ENCODE data around the gene CTPS2. TPM values are rescaled to one million over a fixed set of nuclear protein-coding genes. Genes with fewer than 3 reads are reported as not detected.

Gene CTPS2
- total RNA-seq, 1 donor from 2014 or later = 26.1 TPM

- Mint-ChIP-seq H3K36me3 (ENCODE audit: low read depth) (peaks cover 26% of the 10 kb centered on the region), H3K4me1 (ENCODE audit: low read depth) (peaks cover 11% of the 10 kb centered on the region), H3K27ac (ENCODE audit: unreplicated experiment) (no peak overlapping the region), H3K4me3 (ENCODE audit: unreplicated experiment) (no peak overlapping the region), H3K9me3 (ENCODE audit: low read depth) (no peaks in the 10 kb centered on the region), H3K27me3 (ENCODE audit: low read depth) (no peaks in the 10 kb centered on the region)
- TF ChIP-seq CTCF (IDR thresholded peaks at IDR 0.05) = no peak
- DNase-seq (ENCODE audit: low spot score) = no peak
Observed at GRCh38 chrX:16683007-16683664, 29.3 kb downstream of the CTPS2 start.

GRCh38 chrX:16678689-16679088 lies 33.8 kb downstream of the CTPS2 start:
- no peak overlapping the region for H3K27ac Mint-ChIP-seq (ENCODE audit: unreplicated experiment)
- H3K4me1 Mint-ChIP-seq (ENCODE audit: low read depth) = no peaks in the 10 kb centered on the region
- H3K9me3 Mint-ChIP-seq (ENCODE audit: low read depth) = no peaks in the 10 kb centered on the region
- DNase-seq (ENCODE audit: low spot score) = no peak
- H3K27me3 Mint-ChIP-seq (ENCODE audit: low read depth) = no peaks in the 10 kb centered on the region
- no peak for TF ChIP-seq CTCF (IDR thresholded peaks at IDR 0.05)
- no peak overlapping the region for H3K4me3 Mint-ChIP-seq (ENCODE audit: unreplicated experiment)
- H3K36me3 Mint-ChIP-seq (ENCODE audit: low read depth) = peaks cover 31% of the 10 kb centered on the region

- H3K9me3 Mint-ChIP-seq (ENCODE audit: low read depth) = no peaks in the 10 kb centered on the region
- no peak overlapping the region for H3K4me3 Mint-ChIP-seq (ENCODE audit: unreplicated experiment)
- peak; percentile 85 for TF ChIP-seq CTCF (IDR thresholded peaks at IDR 0.05)
- H3K4me1 Mint-ChIP-seq (ENCODE audit: low read depth) = peaks cover 20% of the 10 kb centered on the region
- peak overlapping the region; percentile 52 for H3K27ac Mint-ChIP-seq (ENCODE audit: unreplicated experiment)
- no peak for DNase-seq (ENCODE audit: low spot score)
- H3K27me3 Mint-ChIP-seq (ENCODE audit: low read depth) = no peaks in the 10 kb centered on the region
- H3K36me3 Mint-ChIP-seq (ENCODE audit: low read depth) = peaks cover 7% of the 10 kb centered on the region
Observed at GRCh38 chrX:16671005-16671404, 41.5 kb downstream of the CTPS2 start.

- H3K27ac Mint-ChIP-seq (ENCODE audit: unreplicated experiment) = peak overlapping the region; percentile 91
- H3K27me3 Mint-ChIP-seq (ENCODE audit: low read depth) = no peaks in the 10 kb centered on the region
- peaks cover 44% of the 10 kb centered on the region for H3K4me1 Mint-ChIP-seq (ENCODE audit: low read depth)
- TF ChIP-seq CTCF (IDR thresholded peaks at IDR 0.05) = no peak
- peaks cover 7% of the 10 kb centered on the region for H3K36me3 Mint-ChIP-seq (ENCODE audit: low read depth)
- no peak for DNase-seq (ENCODE audit: low spot score)
- no peaks in the 10 kb centered on the region for H3K9me3 Mint-ChIP-seq (ENCODE audit: low read depth)
- H3K4me3 Mint-ChIP-seq (ENCODE audit: unreplicated experiment) = peak overlapping the region; percentile 1
Observed at GRCh38 chrX:16666541-16666940, 45.9 kb downstream of the CTPS2 start.

- no peak for TF ChIP-seq CTCF (IDR thresholded peaks at IDR 0.05)
- H3K27ac Mint-ChIP-seq (ENCODE audit: unreplicated experiment) = peak overlapping the region; percentile 91
Observed at GRCh38 chrX:16665089-16665488, 47.4 kb downstream of the CTPS2 start.

More at GRCh38 chrX:16665089-16665488, 47.4 kb downstream of the CTPS2 start:
- Mint-ChIP-seq H3K36me3 (ENCODE audit: low read depth) (peaks cover 7% of the 10 kb centered on the region), H3K4me1 (ENCODE audit: low read depth) (peaks cover 37% of the 10 kb centered on the region), H3K4me3 (ENCODE audit: unreplicated experiment) (no peak overlapping the region), H3K27me3 (ENCODE audit: low read depth) (no peaks in the 10 kb centered on the region), H3K9me3 (ENCODE audit: low read depth) (no peaks in the 10 kb centered on the region)
- DNase-seq (ENCODE audit: low spot score) = no peak
